Superior temporal gyrus (tissue), 1 donor: ENCODE results near the gene CD8B.

Experiments used
- DNase-seq: peaks from one replicate; pipeline ENCODE4 v3.0.0-alpha.2; 2016; ENCODE audit errors: extremely low spot score

Gene CD8B

DNA sequence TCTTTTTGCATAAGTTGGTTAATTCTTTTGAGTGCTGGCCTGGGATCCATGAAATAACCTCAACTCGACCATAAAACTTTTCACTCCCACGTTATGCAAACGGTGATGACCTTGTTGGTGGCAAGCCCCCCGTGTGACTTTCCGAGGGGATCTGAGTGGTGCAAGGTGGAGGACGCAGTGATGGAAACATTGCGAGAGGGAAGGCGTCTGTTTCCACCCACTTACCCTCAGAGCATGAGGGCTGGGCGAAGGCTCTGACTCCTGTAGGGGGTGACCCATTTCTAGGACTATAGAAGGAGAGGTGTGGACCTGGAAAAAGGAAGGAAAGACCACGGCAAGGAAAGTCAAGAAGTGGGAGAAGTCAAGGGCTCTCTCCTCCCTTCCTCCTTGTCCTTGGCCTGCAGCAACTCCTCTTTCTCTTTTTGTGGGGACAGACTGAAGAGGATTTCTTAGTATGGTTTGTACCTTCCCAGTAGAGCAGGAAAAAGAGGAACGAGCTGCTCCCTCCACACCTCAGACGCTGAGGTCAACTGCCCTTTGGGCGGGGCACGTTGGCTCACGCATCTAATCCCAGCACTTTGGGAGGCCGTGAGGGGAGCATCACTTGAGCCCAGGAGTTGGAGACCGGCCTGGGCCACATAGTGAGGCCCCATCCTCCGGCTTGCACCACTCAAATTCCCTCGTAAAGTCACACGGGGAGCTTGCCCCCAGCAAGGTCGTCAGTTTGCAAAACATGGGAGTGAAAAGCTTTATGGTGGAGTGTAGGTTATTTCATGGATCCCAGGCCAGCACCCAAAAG lies 55.4 kb downstream of the CD8B start:
- DNase-seq, result no peak

DNA sequence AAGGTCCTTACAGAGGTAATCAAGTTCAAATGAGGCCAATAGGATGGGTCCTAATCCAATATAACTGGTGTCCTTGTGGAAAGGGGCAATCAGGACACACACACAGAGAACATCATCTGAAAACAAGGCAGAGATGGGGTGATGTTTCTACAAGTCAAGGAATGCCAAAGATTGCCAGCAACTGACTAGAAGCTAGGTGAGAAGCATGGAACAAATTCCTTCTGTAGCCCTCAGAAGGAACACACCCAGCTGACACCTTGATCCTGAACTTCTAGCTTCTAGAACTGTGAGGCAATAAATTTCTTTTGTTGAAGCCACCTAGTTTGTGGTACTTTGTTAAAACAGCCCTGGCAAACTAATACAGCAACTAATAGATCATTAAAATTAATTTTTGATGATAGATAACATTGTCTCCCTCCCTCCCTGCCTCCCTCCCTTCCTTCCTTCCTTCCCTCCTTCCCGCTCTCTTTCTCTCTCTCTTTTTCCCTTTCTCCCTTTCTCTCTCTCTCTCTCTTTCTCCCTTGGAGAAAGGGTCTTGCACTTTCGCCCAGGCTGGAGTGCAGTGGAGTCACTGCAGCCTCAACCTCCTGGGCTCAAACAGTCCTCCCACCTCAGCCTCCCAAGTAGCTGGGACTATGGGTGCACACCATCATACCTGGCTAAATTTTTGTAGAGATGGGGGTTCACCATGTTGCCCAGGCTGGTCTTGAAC lies 60.7 kb downstream of the CD8B start:
- no peak for DNase-seq

DNA sequence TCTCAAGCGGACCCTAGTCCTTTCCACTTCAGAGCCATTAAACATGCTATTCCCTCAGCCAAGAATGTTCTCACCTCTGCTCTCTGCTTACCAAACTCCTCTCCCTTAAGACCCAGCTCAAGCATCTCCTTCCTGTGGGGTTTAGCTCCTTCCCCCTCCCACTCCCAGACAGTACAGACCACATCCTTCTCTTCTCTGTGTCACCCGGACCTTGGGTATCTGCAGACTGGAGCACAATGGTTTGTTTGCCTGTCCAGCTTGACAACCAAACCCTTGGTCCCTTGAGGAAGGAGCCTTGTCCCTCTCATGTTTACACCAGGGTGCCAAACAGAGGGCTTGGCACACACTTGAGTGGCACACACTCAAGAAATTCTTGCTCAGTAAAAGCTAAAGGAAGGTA lies 66.8 kb downstream of the CD8B start:
- DNase-seq, result no peak

DNA sequence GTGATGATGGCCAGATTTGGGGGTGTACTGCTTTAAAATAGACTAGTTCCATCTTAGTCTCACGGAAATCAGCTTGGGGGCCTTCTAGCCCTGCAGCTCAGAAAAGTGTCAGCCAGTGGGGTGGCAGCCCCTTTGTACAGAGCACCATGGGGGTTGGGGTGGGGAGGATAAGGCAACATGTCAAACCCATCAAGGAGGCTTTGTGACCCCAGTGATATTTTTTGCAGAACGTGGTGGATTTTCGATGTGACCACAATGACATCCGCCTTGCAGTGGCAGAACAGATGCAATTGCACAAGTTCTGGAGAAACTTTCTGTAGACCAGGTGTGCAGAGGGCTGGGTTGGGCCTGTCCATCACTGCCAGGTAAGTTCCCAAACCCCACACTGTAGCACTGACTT lies 67.9 kb downstream of the CD8B start:
- no peak for DNase-seq

DNA sequence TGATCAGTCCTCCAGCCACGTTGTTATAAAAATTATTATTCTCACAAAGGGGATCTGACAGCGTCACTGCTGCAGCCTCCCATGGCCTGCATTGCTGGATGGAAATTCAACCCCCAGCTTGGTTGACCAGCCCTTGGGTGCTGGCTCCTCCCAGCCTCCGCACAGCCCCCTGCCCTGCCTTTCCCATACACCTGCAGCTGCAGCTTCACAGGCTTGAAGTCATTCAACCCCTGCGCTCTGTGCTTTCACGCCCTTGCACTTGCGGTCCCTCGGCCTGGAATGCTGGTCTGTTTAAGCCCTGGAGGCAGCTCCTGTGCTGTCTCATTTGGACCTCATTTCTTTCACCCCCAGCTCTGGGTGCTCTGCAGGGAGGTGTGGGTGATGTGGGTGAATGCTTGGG lies 70.1 kb downstream of the CD8B start:
- DNase-seq, result no peak

DNA sequence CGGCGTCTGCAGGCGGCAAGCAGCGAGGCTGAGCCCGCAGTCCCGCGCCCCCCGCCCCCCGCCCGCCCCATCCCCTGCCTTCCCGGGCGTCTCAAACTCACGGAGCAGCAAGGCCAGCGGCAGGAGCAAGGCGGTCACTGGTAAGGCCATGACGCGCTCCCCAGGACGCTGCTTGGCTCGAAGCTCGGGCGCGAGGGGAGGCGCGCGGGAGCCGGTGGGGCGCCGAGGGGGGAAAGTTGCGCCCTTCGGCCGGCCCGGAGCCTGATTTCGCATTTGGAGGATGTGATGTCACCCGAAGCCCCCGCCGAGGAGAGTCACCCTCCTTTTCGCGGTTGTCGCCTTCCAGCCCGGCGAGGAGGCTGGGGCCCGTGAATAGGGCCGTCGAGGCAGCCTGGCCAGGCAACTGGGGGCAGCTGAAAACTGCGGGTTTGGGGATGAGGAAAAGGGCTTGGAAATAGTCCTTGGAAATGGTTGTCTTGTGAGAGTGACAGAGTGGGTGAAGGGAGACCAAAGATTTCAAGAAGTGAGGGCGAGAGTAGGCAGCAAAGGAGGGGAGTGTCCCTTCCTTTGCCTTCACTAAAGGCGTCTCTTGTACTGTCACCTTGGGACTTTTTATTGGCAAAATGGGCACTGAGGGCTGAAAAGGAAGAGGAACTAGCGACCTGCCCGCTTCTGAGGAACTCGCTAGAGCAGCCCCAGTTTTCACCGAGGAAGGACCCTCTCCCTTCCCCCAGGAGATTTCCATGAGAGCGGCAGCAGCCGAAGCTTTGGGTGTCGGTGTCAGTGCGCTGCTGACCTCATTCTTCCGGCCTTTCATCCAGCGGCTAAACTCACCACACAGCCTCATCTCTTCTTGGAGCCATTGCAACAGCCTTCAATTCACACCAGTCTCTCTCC lies 70.8 kb downstream of the CD8B start, which contains the start of gene CD8A:
Gene CD8A, minus strand, starts transcription at position 238 of the 897 bp plus-strand sequence. Its CDS starts 88 bp downstream, at position 150.
- DNase-seq, result no peak

DNA sequence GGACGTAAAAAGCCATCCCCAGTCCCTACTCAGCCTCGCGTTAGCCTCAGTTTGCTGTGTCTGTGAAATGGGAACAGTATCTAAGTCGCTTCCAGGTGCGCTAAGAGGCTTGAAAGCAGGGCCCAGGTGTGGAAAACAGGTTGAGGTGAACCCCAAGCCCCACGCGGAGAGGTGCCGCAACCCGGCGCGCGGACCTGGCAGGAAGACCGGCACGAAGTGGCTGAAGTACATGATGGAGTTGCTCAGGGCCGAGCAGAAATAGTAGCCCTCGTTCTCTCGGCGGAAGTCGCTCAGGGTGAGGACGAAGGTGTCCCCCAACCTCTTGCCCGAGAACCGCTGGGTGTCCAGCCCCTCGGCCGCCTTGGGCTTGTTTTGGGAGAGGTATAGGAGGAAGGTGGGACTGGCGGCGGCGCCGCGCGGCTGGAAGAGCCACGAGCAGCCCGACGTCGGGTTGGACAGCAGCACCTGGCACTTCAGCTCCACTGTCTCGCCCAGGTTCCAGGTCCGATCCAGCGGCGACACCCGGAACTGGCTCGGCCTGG lies 71.5 kb downstream of the CD8B start:
- DNase-seq, result no peak

DNA sequence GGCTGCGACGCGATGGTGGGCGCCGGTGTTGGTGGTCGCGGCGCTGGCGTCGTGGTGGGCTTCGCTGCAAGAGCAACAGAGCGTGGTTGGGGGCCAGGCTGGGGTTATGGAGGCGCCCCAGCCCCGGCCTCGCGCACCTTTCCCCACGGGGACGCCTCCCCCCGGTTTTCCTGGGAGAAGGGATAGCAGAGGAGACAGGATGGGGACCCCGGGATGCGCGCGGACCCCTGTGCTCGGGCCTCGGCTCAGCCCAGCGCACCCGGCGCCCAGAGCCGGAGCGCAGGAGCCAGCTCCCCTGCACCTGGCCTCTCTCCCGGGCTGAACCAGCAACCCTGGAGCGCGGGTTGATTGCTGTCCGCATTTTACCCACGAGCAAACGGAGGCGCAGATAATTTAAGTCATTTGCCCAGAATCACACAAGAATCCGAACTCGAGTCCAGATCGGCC lies 72.0 kb downstream of the CD8B start:
- no peak for DNase-seq

DNA sequence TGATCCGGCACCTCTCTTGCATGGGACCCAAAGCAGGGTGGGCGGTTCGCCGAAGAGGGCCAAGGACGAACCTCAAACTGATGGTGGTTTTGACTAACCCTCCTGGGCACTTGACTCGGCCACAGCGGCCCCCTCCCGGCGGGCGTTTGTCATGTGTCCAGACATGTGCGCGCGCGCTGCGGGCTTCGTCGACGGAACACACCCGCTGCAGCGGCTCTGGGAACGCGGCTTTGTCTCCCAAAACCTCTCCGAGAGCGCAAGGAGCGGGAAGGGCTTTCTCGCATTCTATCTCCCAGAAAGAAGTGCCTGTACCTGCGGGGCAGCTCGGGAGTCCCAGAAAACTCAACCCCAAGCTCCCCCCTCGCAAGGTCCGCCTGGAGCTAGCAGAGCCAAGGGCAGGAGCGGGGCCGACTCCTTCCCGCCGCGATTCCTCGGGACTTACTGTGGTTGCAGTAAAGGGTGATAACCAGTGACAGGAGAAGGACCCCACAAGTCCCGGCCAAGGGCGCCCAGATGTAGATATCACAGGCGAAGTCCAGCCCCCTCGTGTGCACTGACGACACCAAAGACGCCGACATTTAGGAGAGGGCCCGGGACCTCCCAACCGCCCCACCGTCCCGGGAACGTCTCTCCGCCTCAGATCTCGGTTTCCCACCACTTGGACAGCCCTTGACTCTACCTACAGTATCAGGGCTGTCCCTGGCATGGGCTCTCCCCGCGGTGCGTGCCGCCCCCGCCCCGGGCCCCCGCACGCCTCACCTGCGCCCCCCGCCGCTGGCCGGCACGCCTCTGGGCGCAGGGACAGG lies 72.6 kb downstream of the CD8B start:
- DNase-seq, result no peak

DNA sequence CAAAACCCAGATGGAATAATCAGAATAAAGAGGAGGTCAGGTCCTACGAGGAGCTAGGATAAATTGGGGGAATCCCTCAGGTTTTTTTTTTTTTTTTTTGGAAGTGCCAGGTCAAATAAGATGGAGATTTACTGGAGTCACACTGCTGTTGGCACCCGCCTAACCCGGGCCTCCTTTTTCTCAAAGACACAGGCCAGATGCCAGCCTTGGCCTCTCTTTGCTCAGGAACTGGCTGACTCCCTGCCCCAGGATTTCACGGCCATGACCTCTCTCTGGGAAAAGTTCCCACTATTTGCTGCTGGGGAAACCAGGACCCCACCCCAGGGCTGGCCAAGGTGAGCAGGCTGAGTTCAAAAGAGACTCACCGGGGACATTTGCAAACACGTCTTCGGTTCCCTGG lies 73.5 kb downstream of the CD8B start:
- no peak for DNase-seq

DNA sequence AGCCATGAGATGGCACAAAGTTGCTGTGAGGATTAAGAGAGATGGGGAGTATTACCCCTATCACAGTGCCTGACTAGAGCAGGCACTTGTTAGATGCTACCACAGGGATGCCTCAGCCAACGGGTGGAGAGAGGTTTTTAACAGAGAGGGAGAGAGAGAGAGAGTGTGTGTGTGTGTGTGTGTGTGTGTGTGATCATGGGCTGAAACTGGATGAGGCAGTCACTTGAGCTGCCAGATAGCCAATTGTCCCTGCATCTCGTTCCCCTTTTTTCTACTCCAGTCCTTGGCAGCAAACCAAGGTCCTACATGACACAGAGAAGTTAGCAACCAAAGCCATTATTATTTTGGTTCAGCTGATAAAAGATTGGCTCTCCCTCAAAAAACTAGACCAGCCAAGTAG lies 74.0 kb downstream of the CD8B start:
- no peak for DNase-seq

DNA sequence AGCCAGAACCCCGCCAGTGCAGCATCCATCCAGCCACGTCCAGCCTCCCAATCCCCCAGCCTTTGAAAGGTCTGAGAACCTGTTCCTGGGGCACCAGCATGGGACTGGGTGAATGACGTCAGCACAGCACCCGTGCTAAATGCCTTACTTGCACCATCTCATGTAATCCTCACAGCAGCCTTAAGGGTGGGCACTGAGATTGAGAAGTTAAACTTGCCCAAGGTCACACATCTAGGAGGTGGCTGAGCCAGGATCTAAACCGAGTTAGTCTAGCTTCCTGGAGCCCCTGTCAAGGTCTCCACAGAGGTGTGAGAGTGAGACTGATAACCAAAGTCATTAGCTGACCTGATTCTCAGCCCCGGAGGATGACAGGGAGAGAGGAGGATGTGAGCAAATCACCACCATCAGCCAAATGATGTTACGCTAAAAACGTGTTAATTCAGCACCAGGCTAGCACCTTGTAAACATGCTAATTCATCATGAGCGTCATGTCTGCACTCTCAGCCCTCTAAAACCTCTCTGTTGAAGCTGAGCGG lies 75.6 kb downstream of the CD8B start:
- DNase-seq, result no peak

DNA sequence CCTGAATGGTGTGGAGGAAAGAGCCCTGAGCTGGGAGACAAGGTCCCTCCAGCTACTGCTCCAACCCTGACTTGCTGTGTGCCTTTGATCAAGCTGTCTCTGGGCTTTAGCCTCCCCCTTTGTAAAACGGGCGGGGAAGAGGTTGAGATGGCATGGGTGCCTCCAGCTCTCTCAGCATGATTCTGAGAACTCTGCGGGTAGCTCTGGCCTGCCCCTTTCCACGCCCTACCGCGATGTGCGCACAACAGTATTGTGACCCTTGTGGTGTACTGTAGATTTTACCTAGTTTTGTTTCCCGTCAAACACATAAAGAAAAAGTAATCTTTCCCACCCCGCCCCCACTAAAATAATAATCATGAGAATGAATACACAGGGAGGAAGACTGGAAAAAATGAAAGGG lies 76.2 kb downstream of the CD8B start:
- no peak for DNase-seq

DNA sequence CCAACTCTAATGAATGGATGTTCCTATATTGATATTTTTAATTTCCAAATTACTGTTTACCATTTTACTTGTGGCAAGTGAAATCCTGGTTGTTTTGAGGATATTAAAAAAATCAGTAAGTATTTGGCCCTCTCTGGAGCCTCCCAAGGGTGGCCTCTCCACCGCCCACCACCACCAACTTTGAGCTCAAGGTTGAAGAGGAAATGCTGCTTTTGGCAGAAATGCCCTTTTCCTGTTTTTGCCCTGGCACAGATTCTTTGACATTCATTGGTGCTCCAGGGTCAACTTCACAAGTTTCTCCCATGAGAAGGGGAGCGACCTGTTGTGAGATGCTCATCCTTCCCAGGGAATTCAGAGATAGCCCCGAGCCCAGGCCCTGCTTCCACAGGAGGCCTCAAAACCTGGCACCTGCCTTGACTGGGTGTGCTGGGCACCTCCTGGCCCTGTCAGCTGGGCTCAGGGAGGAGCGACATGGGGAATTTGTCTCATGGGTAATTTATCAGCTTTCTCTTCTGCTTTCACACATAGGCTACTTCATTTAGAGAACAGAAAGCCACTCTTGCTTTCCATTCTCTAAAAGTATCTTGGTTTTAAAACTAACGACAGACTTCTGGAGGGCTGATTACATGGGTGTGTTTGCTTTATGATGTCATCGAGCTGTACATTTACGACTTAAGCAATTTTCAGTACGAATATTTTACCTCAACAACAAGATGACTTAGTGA lies 77.9 kb downstream of the CD8B start:
- DNase-seq, result no peak

DNA sequence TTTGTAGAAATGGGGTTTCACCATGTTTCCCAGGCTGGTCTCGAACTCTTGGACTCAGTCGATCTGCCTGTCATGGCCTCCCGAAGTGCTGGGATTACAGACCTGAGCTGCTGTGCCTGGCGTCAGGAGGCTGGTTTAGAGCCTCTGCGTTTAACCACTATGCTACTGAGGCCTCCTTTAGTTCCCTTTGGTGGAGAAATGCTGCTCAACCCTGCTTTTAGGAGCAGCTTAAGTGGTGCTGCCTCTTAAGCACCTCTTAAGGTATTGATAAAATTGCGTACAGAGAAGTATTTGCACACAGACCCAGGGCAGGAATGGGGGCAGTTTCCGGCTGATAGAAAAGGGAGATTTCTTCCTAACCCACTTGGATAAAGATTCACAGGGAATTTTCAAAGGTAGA lies 78.9 kb downstream of the CD8B start:
- no peak for DNase-seq

DNA sequence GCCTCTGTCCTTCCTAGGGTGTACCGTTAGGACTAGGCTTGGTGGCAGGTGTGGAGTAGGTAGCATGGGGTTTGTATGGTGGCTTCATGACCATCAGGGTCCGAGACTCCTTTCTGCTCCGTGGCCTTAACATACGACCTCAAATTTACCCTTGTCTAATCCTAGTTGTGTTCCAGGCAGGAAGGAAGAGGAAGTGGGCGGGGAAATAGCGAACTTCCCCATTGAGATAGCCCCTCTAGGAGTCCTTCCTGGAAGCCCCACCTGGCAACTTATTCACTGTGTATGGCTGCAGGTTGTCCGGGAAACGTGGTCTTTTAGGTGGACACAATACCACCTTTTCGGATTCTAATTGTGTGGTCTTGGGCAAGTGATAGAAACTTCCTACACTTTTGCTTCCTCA lies 80.3 kb downstream of the CD8B start:
- no peak for DNase-seq

DNA sequence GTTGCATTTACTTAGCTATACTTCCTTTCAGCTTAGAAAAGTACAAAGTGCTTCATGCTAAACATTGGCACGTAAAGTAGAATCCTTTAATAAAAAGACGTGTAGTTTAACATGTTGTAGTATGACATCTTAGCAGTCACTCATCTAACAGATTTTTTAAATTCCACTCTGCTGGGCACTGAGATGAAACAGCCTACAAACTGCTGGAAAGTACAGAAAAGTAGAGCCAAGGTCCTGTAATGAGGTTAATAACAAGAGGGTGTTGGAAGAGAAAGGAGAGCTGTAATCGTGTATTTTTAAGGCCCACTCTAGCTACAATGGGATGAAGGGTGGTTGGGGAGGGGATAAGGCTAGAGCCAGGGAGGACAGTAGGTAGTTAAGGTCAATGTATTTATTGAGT lies 81.7 kb downstream of the CD8B start:
- no peak for DNase-seq

DNA sequence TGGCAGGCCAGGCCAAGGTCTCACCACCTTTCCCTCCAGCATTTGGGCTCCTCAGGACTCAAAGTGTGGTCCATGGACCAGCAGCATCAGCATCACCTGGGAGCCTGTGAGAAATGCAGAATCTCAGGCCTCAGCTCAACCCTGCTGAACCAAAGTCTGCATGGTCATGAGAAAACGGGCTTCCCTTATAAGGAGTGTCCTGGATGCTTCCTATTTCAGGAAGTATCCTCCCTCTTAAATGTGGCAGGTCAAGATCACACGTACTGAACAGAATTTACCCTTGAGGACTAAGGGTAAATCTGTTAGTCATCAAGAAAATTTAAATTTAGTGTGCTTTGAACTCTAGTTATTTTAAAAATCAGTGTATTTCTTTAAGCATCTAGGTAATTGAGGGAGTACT lies 82.7 kb downstream of the CD8B start:
- DNase-seq, result no peak

DNA sequence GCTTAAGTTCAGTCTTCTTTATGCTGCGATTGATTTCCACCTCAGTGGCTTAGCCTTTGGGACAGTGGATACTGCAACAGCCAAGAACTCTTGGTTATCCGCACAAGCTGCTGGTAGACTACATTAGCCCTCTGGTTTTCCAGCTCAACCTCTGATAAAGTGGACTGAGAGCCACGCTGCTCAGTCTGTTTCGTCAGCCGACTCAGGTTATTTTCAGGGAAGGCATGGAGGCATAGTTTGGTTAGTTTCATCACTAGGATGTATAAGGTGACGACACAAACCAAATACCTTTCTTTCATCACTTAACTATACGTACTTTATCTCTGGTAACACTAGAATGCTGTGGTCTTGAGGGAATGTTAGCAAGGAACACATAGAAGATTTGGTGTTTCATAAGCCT lies 85.2 kb downstream of the CD8B start:
- no peak for DNase-seq

DNA sequence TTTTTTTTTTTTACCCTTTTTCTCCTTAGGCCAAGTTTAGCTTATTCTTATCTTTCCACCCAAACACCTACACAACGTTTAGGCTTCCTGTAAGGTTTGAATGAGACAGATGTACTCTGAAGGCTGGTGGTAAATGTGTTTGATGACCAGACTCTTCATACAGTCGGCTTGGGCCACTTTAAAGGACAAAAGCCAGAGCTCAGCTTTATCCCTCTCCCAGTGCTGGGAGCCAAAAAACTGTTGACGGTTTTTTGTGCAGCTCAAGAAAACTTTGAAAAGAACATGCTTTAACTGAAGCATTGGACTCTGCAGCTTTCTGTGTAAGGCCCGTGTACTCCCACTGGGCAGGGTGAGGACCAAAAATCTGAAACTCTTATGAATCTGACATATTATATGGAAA lies 86.3 kb downstream of the CD8B start:
- no peak for DNase-seq
